Testis (tissue), 2 donors: ENCODE data around the gene SGPL1.

ENCODE experiments used
- POLR2A ChIP-seq: fragments of 450-650 bp; IDR thresholded peaks from one replicate; pipeline ENCODE4 v1.6.1; 2017; ENCODE audit warnings: antibody characterized with exemption, mild to moderate bottlenecking, moderate library complexity
- TF ChIP-seq, protein P1 (sequence below), 3 experiments: fragments of 450-650 bp in 2 of 3; fragments of 200-600 bp in 1 of 3; sonication (generic) in 1 of 3; IDR thresholded peaks; one replicate each; pipeline ENCODE4 v1.5.1; 2016 to 2019; ENCODE audit warnings: antibody characterized with exemption in 3 of 3, mild to moderate bottlenecking in 2 of 3, moderate library complexity in 1 of 3

DNA sequence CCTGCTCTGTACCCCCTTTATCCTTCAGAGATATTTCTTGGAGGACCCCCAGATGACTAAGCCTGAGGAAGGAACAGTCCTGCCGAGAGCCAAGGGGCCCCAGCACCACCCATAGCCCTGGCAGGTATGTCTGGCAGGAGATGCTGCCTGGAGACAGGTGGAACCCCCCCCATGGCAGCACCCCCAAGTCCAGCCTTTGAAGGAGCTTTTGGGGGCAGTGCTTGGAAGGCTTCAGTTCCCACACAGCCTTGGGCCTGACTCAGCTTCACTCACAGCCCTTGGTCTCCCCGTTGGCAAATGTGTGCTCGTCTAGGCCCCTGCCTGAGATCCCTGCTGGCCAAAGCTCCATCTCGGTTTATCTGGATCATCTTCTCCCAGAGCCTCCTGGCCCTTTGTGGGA lies 95.6 kb downstream of the SGPL1 start:
- TF ChIP-seq, protein P1, sequence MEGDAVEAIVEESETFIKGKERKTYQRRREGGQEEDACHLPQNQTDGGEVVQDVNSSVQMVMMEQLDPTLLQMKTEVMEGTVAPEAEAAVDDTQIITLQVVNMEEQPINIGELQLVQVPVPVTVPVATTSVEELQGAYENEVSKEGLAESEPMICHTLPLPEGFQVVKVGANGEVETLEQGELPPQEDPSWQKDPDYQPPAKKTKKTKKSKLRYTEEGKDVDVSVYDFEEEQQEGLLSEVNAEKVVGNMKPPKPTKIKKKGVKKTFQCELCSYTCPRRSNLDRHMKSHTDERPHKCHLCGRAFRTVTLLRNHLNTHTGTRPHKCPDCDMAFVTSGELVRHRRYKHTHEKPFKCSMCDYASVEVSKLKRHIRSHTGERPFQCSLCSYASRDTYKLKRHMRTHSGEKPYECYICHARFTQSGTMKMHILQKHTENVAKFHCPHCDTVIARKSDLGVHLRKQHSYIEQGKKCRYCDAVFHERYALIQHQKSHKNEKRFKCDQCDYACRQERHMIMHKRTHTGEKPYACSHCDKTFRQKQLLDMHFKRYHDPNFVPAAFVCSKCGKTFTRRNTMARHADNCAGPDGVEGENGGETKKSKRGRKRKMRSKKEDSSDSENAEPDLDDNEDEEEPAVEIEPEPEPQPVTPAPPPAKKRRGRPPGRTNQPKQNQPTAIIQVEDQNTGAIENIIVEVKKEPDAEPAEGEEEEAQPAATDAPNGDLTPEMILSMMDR (IDR thresholded peaks at IDR 0.05) = no peak
- TF ChIP-seq POLR2A = no peak
